ENCODE results near the gene CLDN24. TPM values are rescaled to one million over a fixed set of nuclear protein-coding genes. Genes with fewer than 3 reads are reported as not detected.

The CLDN24 gene
- total RNA-seq, 1 donor from 2014 or later: not detected

- H3K27me3 Mint-ChIP-seq: no peaks in the 10 kb centered on the region
- DNase-seq (ENCODE audit: extremely low spot score, unreplicated experiment): no peak
- peaks cover 44% of the 10 kb centered on the region for H3K36me3 Mint-ChIP-seq
- H3K4me1 Mint-ChIP-seq (ENCODE audit: unreplicated experiment): no peaks in the 10 kb centered on the region
- no peaks in the 10 kb centered on the region for H3K9me3 Mint-ChIP-seq
- no peak overlapping the region for H3K4me3 Mint-ChIP-seq
- TF ChIP-seq CTCF (conservative IDR thresholded peaks at IDR 0.05): no peak
- H3K27ac Mint-ChIP-seq: no peak overlapping the region
Observed at GRCh38 chr4:183288955-183289354, 33.3 kb downstream of the CLDN24 start.

- H3K4me1 Mint-ChIP-seq (ENCODE audit: unreplicated experiment): no peaks in the 10 kb centered on the region
- no peak overlapping the region for H3K27ac Mint-ChIP-seq
- no peak for DNase-seq (ENCODE audit: extremely low spot score, unreplicated experiment)
- peaks cover 42% of the 10 kb centered on the region for H3K36me3 Mint-ChIP-seq
- no peaks in the 10 kb centered on the region for H3K9me3 Mint-ChIP-seq
- H3K4me3 Mint-ChIP-seq: no peak overlapping the region
- no peaks in the 10 kb centered on the region for H3K27me3 Mint-ChIP-seq
- no peak for TF ChIP-seq CTCF (conservative IDR thresholded peaks at IDR 0.05)
Observed at GRCh38 chr4:183287677-183288076, 34.5 kb downstream of the CLDN24 start.

GRCh38 chr4:183287309-183287659 lies 34.9 kb downstream of the CLDN24 start:
- DNase-seq (ENCODE audit: extremely low spot score, unreplicated experiment): no peak
- Mint-ChIP-seq H3K4me1 (ENCODE audit: unreplicated experiment) (no peaks in the 10 kb centered on the region), H3K36me3 (peaks cover 39% of the 10 kb centered on the region), H3K27me3 (no peaks in the 10 kb centered on the region), H3K9me3 (no peaks in the 10 kb centered on the region), H3K4me3 (no peak overlapping the region), H3K27ac (no peak overlapping the region)
- no peak for TF ChIP-seq CTCF (conservative IDR thresholded peaks at IDR 0.05)

- no peak for DNase-seq (ENCODE audit: extremely low spot score, unreplicated experiment)
- no peak overlapping the region for H3K27ac Mint-ChIP-seq
- H3K4me1 Mint-ChIP-seq (ENCODE audit: unreplicated experiment): no peaks in the 10 kb centered on the region
- no peaks in the 10 kb centered on the region for H3K27me3 Mint-ChIP-seq
- TF ChIP-seq CTCF (conservative IDR thresholded peaks at IDR 0.05): no peak
- H3K4me3 Mint-ChIP-seq: no peak overlapping the region
- H3K36me3 Mint-ChIP-seq: peaks cover 39% of the 10 kb centered on the region
- no peaks in the 10 kb centered on the region for H3K9me3 Mint-ChIP-seq
Observed at GRCh38 chr4:183286590-183287308, 35.5 kb downstream of the CLDN24 start.

- peaks cover 36% of the 10 kb centered on the region for H3K36me3 Mint-ChIP-seq
- no peaks in the 10 kb centered on the region for H3K27me3 Mint-ChIP-seq
Observed at GRCh38 chr4:183285886-183286285, 36.3 kb downstream of the CLDN24 start.

More at GRCh38 chr4:183285886-183286285, 36.3 kb downstream of the CLDN24 start:
- no peak for TF ChIP-seq CTCF (conservative IDR thresholded peaks at IDR 0.05)
- no peak overlapping the region for H3K4me3 Mint-ChIP-seq
- H3K4me1 Mint-ChIP-seq (ENCODE audit: unreplicated experiment): no peaks in the 10 kb centered on the region
- H3K27ac Mint-ChIP-seq: no peak overlapping the region
- no peaks in the 10 kb centered on the region for H3K9me3 Mint-ChIP-seq
- DNase-seq (ENCODE audit: extremely low spot score, unreplicated experiment): no peak
